ENCODE results near the gene CEP20. TPM values are rescaled to one million over a fixed set of nuclear protein-coding genes. Genes with fewer than 3 reads are reported as not detected.

CEP20 gene
- total RNA-seq, 2 experiments from 2014 or later: 38.8 to 40.1 TPM

Other genes starting within 250 kb of the CEP20 start
- gene MARF1, start 245.4 kb downstream of the CEP20 start, total RNA-seq: 10 to 100 TPM; 53.6 to 55.5 TPM
- 100 to 1,000 TPM; 110 to 115 TPM for gene NDE1, start 238.4 kb downstream of the CEP20 start, total RNA-seq
- gene MYH11, start 31.6 kb downstream of the CEP20 start, total RNA-seq: not detected
- 10 to 100 TPM; 70.6 to 73.5 TPM for gene ABCC1, start 61.0 kb upstream of the CEP20 start, total RNA-seq